Neural progenitor cell (in vitro differentiated cells): ENCODE measurements around the gene CEP97. TPM values are rescaled to one million over a fixed set of nuclear protein-coding genes. Genes with fewer than 3 reads are reported as not detected.
A peak's percentile ranks its signal among the peaks of the same experiment; 100 is the strongest.

ENCODE experiments used
- DNase-seq: peaks from one replicate; pipeline ENCODE4 v3.0.0-alpha.2; 2016; ENCODE audit warnings: low spot score
- H2AFZ ChIP-seq: fragments of 200-600 bp; sonication (generic); replicated peaks from 2 replicates; pipeline ENCODE4 v1.6.1; 2016; ENCODE audit warnings: antibody characterized with exemption
- H3F3A ChIP-seq: fragments of 200-600 bp; sonication (generic); 2 replicates; pipeline ENCODE4 v1.6.1; 2016; ENCODE audit warnings: antibody characterized with exemption, low read depth
- H3K27ac ChIP-seq: fragments of 200-600 bp; sonication (generic); 2 replicates; pipeline ENCODE4 v1.5.1; 2016; ENCODE audit warnings: mild to moderate bottlenecking
- H3K27me3 ChIP-seq: fragments of 200-600 bp; sonication (generic); 2 replicates; pipeline ENCODE4 v1.6.1; 2016; ENCODE audit warnings: mild to moderate bottlenecking, moderate library complexity
- H3K36me3 ChIP-seq: fragments of 200-600 bp; sonication (generic); 2 replicates; pipeline ENCODE4 v1.5.1; 2016
- H3K4me1 ChIP-seq: fragments of 200-600 bp; sonication (generic); 2 replicates; pipeline ENCODE4 v1.6.1; 2016; ENCODE audit warnings: mixed run types
- H3K4me2 ChIP-seq: fragments of 200-600 bp; sonication (generic); 2 replicates; pipeline ENCODE4 v1.6.1; 2016
- H3K4me3 ChIP-seq: fragments of 200-600 bp; sonication (generic); 2 replicates; pipeline ENCODE4 v1.5.1; 2016
- H3K79me2 ChIP-seq: fragments of 200-600 bp; sonication (generic); 2 replicates; pipeline ENCODE4 v1.6.1; 2016; ENCODE audit warnings: low read depth
- H3K9ac ChIP-seq: fragments of 200-600 bp; sonication (generic); 2 replicates; pipeline ENCODE4 v1.6.1; 2016
- H3K9me3 ChIP-seq: fragments of 200-600 bp; sonication (generic); 2 replicates; pipeline ENCODE4 v1.5.1; 2016; ENCODE audit warnings: low read depth
- H4K20me1 ChIP-seq: fragments of 200-600 bp; sonication (generic); 2 replicates; pipeline ENCODE4 v1.6.1; 2016; ENCODE audit warnings: low read depth
- H3K27ac Mint-ChIP-seq: 3 replicates; pipeline ENCODE4 v1.8.0; 2021; ENCODE audit warnings: mixed read lengths
- H3K27me3 Mint-ChIP-seq: 2 replicates; pipeline ENCODE4 v1.8.0; 2022; ENCODE audit warnings: low read depth, mild to moderate bottlenecking, inconsistent platforms, moderate library complexity, mixed read lengths; ENCODE audit not compliant: insufficient read depth
- H3K36me3 Mint-ChIP-seq: 3 replicates; pipeline ENCODE4 v1.8.0; 2021; ENCODE audit warnings: mixed read lengths
- H3K4me1 Mint-ChIP-seq: 3 replicates; pipeline ENCODE4 v1.8.0; 2021; ENCODE audit warnings: mixed read lengths
- H3K4me3 Mint-ChIP-seq: 3 replicates; pipeline ENCODE4 v1.8.0; 2021; ENCODE audit warnings: mild to moderate bottlenecking, moderate library complexity, mixed read lengths
- H3K9me3 Mint-ChIP-seq: 3 replicates; pipeline ENCODE4 v1.8.0; 2020; ENCODE audit warnings: mixed read lengths
- CTCF ChIP-seq: fragments of 200-600 bp; sonication (generic); IDR thresholded peaks from 2 replicates; pipeline ENCODE4 v1.5.1; 2017; ENCODE audit warnings: antibody characterized with exemption, mild to moderate bottlenecking
- EZH2 ChIP-seq: fragments of 200-600 bp; sonication (generic); IDR thresholded peaks from 2 replicates; pipeline ENCODE4 v1.6.1; 2017; ENCODE audit warnings: antibody characterized with exemption, mild to moderate bottlenecking, moderate library complexity
- EZH2phosphoT487 ChIP-seq: fragments of 200-600 bp; sonication (generic); IDR thresholded peaks from 2 replicates; pipeline ENCODE4 v1.6.1; 2017; ENCODE audit warnings: antibody characterized with exemption
- total RNA-seq: library from RNA; depleted of rRNA; stranded (reverse); fragments of >200 nt; gene quantifications from 2 replicates; pipeline ENCODE4 v1.2.3, GENCODE V29; 2015; ENCODE audit warnings: low replicate concordance

The CEP97 gene
- total RNA-seq, 1 donor from 2014 or later, result 46.1 TPM

- Mint-ChIP-seq H3K27ac (no peak overlapping the region), H3K27me3 (no peaks in the 10 kb centered on the region), H3K36me3 (no peaks in the 10 kb centered on the region), H3K9me3 (no peaks in the 10 kb centered on the region), H3K4me1 (no peaks in the 10 kb centered on the region), H3K4me3 (no peak overlapping the region)
- no peak for DNase-seq
- H4K20me1 ChIP-seq, result no peaks in the 10 kb centered on the region
- H3K36me3 ChIP-seq, result no peaks in the 10 kb centered on the region
- no peak overlapping the region for H2AFZ ChIP-seq
- peaks cover 22% of the 10 kb centered on the region for H3F3A ChIP-seq
- H3K9me3 ChIP-seq, result no peaks in the 10 kb centered on the region
- no peaks in the 10 kb centered on the region for H3K27me3 ChIP-seq
- H3K4me3 ChIP-seq, result no peak overlapping the region
- no peak overlapping the region for H3K9ac ChIP-seq
- H3K4me1 ChIP-seq, result peaks cover 10% of the 10 kb centered on the region
- no peak for TF ChIP-seq CTCF
- no peak for TF ChIP-seq EZH2
- TF ChIP-seq EZH2phosphoT487, result no peak
- H3K79me2 ChIP-seq, result no peaks in the 10 kb centered on the region
- H3K27ac ChIP-seq, result no peak overlapping the region
- H3K4me2 ChIP-seq, result no peak overlapping the region
Measured at GRCh38 chr3:101718455-101718854, 6.0 kb upstream of the CEP97 start.

- no peak for TF ChIP-seq EZH2phosphoT487
- no peak for TF ChIP-seq CTCF
- no peak for TF ChIP-seq EZH2
- H3K9me3 ChIP-seq, result no peaks in the 10 kb centered on the region
- peaks cover 2% of the 10 kb centered on the region for H3K4me1 Mint-ChIP-seq
- no peak overlapping the region for H2AFZ ChIP-seq
- H3K4me3 Mint-ChIP-seq, result no peak overlapping the region
- no peak overlapping the region for H3K27ac Mint-ChIP-seq
- H3K27me3 ChIP-seq, result no peaks in the 10 kb centered on the region
- no peak overlapping the region for H3K9ac ChIP-seq
- no peak overlapping the region for H3K27ac ChIP-seq
- H3K4me3 ChIP-seq, result no peak overlapping the region
- no peaks in the 10 kb centered on the region for H3K36me3 ChIP-seq
- H3K36me3 Mint-ChIP-seq, result no peaks in the 10 kb centered on the region
- H3F3A ChIP-seq, result peaks cover 29% of the 10 kb centered on the region
- no peak for DNase-seq
- H3K4me1 ChIP-seq, result peaks cover 10% of the 10 kb centered on the region
- H3K4me2 ChIP-seq, result no peak overlapping the region
- H3K27me3 Mint-ChIP-seq, result no peaks in the 10 kb centered on the region
- no peaks in the 10 kb centered on the region for H4K20me1 ChIP-seq
- no peaks in the 10 kb centered on the region for H3K9me3 Mint-ChIP-seq
- no peaks in the 10 kb centered on the region for H3K79me2 ChIP-seq
Measured at GRCh38 chr3:101719604-101720185, 4.7 kb upstream of the CEP97 start.

DNA sequence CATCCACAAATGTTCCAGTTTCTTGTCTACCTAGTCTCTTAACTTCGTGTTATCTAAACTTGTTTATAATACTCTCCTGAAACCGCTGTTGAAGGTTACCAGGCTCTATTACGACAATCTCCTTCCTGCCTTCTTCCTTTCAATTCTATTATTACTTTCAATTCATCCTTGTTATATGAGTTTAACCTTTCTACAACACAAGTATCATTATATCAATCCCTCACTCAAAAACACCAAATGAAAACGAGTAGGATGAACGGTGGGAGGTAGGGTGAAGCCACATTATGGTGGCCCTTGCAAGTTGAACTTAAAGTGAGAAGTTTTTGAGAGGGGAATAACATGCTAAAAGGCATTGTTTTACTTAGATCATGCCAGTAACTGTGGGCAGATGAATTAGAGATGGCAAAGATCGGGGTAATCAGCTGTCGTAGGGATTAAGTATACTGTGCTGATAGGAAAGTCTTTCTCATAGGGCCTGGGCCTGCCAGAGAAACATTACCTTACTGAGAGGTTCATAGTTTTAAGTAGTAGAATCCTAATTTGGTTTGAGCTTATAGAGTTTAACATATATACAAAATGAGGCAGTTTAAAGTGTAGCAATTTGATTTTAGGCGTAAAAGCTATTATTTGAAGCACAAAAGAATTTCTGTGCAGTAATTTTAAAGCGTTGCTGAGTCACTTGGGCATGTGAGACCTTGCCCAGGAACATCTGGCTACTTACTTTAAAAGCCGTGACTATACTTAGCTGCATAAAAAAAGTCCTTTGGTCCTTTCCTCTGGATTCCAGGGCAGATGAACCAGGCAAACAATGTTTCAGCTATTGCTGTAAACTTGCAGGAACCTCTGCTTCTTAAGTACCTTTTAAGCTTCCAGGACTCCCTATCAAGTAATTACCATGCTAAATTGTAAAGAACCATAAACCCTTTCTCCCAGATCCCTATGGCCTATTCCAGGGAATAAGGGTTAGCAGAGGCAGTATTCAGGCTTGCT lies 3.3 kb upstream of the CEP97 start:
- peaks cover 8% of the 10 kb centered on the region for H3K4me1 Mint-ChIP-seq
- H3K4me3 Mint-ChIP-seq, result no peak overlapping the region
- H3K36me3 Mint-ChIP-seq, result no peaks in the 10 kb centered on the region
- Histone ChIP-seq H2AFZ (peak overlapping the region; percentile 63), H3F3A (peaks cover 29% of the 10 kb centered on the region), H3K27ac (peak overlapping the region; percentile 48), H3K4me2 (no peak overlapping the region), H4K20me1 (no peaks in the 10 kb centered on the region), H3K36me3 (no peaks in the 10 kb centered on the region), H3K4me1 (peaks cover 15% of the 10 kb centered on the region), H3K27me3 (no peaks in the 10 kb centered on the region), H3K9me3 (no peaks in the 10 kb centered on the region), H3K9ac (no peak overlapping the region), H3K4me3 (no peak overlapping the region), H3K79me2 (peaks cover 13% of the 10 kb centered on the region)
- DNase-seq, result peak; percentile 26
- no peak overlapping the region for H3K27ac Mint-ChIP-seq
- TF ChIP-seq EZH2 (no peak), CTCF (no peak), EZH2phosphoT487 (no peak)
- H3K27me3 Mint-ChIP-seq, result no peaks in the 10 kb centered on the region
- H3K9me3 Mint-ChIP-seq, result no peaks in the 10 kb centered on the region
